Right kidney (tissue), 1 donor: Measurements from ENCODE around the gene ATRNL1.
"Not testable (repeated sequence)": the region's sequence is repeated elsewhere in the genome, so short reads cannot be mapped to it uniquely, and the experiment has no call there.

Experiments
- DNase-seq: peaks from one replicate; pipeline ENCODE4 v3.0.0-alpha.2; 2016

ATRNL1 gene

GRCh38 chr10:115417585-115418265 is 324.6 kb downstream of the ATRNL1 start:
- DNase-seq: no peak

GRCh38 chr10:115422624-115423023 is 329.5 kb downstream of the ATRNL1 start:
- no peak for DNase-seq

- DNase-seq: no peak
These were observed 334.4 kb downstream of the ATRNL1 start for GRCh38 chr10:115427611-115428010.

GRCh38 chr10:115432188-115432819 is 339.1 kb downstream of the ATRNL1 start:
- DNase-seq: no peak

GRCh38 chr10:115436999-115437398 is 343.8 kb downstream of the ATRNL1 start:
- DNase-seq: no peak

- no peak for DNase-seq
These were observed 348.9 kb downstream of the ATRNL1 start for GRCh38 chr10:115441907-115442545.

- no peak for DNase-seq
These were observed 363.6 kb downstream of the ATRNL1 start for GRCh38 chr10:115456812-115457211.

- no peak for DNase-seq
These were observed 390.1 kb downstream of the ATRNL1 start for GRCh38 chr10:115483294-115483693.

- no peak for DNase-seq
These were observed 398.5 kb downstream of the ATRNL1 start for GRCh38 chr10:115491526-115492140.

GRCh38 chr10:115503546-115503945 is 410.4 kb downstream of the ATRNL1 start:
- DNase-seq: no peak

GRCh38 chr10:115514895-115515294 is 421.7 kb downstream of the ATRNL1 start:
- DNase-seq: no peak

- no peak for DNase-seq
These were observed 432.0 kb downstream of the ATRNL1 start for GRCh38 chr10:115525141-115525540.

- DNase-seq: not testable (repeated sequence)
These were observed 434.5 kb downstream of the ATRNL1 start for GRCh38 chr10:115527682-115528081.

- DNase-seq: not testable (repeated sequence)
These were observed 443.2 kb downstream of the ATRNL1 start for GRCh38 chr10:115536401-115536800.

GRCh38 chr10:115539142-115539762 is 446.1 kb downstream of the ATRNL1 start:
- no peak for DNase-seq

GRCh38 chr10:115555887-115556402 is 462.8 kb downstream of the ATRNL1 start:
- no peak for DNase-seq

- no peak for DNase-seq
These were observed 465.1 kb downstream of the ATRNL1 start for GRCh38 chr10:115558252-115558651.

GRCh38 chr10:115566867-115567266 is 473.7 kb downstream of the ATRNL1 start:
- no peak for DNase-seq

GRCh38 chr10:115572740-115573455 is 479.7 kb downstream of the ATRNL1 start:
- DNase-seq: no peak

- DNase-seq: no peak
These were observed 487.1 kb downstream of the ATRNL1 start for GRCh38 chr10:115580239-115580638.

- DNase-seq: no peak
These were observed 499.9 kb downstream of the ATRNL1 start for GRCh38 chr10:115593060-115593459.

GRCh38 chr10:115604627-115605026 is 511.5 kb downstream of the ATRNL1 start:
- DNase-seq: no peak
